Kidney capillary endothelial cell (primary cell): Measurements from ENCODE around the gene SIRT4.
"Not testable (repeated sequence)": the region's sequence is repeated elsewhere in the genome, so short reads cannot be mapped to it uniquely, and the experiment has no call there.

ENCODE experiments used
- DNase-seq: peaks from one replicate; pipeline ENCODE4 v3.0.0-alpha.2; 2018; ENCODE audit warnings: low spot score

SIRT4 gene, protein sequence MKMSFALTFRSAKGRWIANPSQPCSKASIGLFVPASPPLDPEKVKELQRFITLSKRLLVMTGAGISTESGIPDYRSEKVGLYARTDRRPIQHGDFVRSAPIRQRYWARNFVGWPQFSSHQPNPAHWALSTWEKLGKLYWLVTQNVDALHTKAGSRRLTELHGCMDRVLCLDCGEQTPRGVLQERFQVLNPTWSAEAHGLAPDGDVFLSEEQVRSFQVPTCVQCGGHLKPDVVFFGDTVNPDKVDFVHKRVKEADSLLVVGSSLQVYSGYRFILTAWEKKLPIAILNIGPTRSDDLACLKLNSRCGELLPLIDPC

DNA sequence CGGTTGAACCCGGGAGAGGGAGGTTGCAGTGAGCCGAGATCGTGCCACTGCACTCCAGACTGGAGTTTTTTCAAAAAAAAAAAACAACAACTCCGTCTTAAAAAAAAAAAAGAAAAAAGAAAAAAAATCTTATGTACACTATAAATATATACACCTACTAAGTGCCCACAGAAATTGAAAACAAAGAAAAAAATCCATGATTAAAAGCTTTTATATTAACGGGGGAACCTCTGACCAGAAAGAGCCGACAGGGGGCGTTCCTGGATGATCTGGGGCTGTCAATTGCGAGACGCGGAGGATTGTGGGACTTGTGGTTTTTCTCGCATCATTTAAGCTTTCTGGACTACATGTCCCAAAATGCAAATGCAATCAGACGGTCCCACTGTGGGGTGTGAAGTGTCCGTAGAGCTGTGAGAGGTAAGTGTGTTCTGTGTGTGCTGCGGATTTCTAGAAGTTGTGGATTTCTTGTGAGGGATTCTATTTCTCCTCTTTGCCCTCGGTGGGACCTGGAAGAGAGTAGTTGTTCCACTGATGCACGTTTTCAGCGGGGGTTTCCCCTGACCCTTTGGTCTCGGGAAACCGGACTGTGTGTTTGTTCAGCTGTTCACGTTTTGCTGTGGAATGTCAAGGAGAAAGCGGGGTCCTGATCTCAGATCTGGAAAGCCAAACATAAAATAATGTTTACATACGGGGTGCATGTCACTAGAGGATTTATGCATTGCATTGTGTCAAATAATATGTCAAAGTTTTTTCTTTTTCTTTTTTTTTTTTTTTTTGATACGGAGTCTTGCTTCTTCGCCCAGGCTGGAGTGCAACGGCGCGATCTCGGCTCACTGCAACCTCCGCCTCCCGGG is at the start of gene SIRT4:
Gene SIRT4 (plus strand): TSS at position 360 of the 854 bp plus-strand sequence. CDS start 1,241 bp downstream, outside the sequence.
- peak; percentile 92 for DNase-seq

DNA sequence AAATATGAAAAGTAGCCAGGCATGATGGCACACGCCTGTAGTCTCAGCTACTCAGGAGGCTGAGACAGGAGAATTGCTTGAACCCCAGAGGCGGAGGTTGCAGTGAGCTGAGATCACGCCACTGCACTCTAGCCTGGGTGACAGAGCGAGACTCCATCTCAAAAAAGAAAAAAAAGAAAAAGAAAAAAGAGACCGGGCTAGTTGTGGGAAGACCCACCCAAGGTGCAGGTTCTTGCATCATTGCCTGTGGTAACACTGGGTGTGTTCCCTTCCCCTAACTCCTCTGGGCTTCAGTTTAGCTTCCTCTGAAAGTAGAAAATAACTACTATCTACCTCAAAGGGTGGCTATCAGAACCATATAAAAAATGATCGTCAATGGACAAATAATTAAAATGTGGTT is 48.8 kb upstream of the SIRT4 start:
- DNase-seq: not testable (repeated sequence)

DNA sequence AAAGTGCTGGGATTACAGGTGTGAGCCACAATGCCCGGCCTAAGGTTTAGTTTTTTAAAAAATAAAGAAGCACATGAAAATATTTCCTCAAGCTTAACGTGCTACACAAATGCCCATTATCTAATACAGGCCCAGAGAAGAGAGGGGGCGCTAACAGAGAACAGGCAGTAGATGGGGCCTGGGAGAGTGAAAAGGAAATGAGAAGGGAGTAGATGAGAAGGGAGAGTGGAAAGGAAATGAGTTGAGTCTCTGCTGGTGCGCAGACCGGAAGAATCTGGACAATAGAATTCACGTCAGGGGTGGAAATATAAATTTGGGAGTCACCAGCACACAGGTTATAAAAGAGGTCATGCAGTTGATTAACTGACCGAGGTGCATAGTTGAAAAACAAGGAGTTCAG is 47.3 kb upstream of the SIRT4 start:
- no peak for DNase-seq

DNA sequence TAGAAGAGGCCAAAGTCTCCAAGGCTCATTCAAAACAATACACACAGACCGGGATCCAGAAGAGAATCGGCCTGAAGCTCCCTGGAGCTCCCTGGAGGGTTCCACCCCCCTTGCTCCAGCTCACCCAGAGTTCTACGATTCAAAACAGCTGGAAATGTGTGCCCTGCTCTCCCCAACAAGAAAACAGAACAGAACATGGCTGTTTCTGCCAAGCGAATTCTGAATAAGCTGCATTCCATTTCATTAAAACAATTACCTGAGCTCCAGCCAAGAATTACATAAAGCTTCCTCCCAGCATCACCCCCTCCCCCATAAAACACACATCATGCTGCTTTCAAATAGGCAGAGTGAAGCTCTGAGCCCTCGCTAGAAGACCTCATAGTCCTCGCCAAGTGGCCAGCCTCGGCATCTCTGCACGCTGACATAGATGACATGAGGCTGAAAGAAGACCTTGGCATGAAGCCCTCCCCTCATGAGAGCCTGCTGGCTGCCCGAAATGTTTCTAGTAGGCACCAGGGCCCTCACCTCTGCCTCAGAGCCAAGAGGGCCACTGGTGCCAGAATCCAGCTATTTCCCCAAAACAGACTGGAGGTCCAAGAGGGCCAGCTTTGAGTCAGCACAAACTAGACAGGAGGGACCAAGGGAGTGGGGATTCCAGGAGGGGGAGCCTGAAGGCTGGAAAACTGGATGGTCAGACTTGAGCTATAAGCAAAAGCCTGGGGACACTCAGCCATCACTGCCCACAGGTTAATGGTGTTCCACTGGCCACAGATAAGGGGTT is 44.9 kb upstream of the SIRT4 start:
- peak; percentile 91 for DNase-seq

DNA sequence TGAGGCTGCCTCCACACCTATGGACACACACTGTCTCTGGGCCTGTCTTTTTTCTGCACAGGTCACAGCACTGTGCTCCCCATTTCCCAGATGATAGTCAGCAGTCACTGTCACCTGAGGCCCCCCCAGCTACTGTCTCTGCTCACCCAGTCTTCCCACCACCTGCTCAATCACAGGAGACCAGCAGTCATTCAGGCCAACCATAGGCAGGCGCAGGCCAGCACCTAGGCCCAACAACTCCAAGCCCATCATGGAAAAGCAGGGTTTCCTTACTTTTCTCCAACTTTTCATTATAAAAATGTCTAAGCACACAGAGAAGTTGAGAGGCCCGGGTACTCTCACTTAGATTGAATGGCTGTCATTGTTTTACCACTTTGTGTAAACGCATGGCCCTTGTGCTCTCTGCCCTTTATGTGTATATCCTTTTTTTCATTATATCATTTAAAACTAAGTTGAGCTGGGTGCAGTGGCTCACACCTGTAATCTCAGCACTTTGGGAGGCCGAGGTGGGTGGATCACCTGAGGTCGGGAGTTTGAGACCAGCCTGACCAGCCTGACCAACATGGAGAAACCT is 43.7 kb upstream of the SIRT4 start:
- no peak for DNase-seq

DNA sequence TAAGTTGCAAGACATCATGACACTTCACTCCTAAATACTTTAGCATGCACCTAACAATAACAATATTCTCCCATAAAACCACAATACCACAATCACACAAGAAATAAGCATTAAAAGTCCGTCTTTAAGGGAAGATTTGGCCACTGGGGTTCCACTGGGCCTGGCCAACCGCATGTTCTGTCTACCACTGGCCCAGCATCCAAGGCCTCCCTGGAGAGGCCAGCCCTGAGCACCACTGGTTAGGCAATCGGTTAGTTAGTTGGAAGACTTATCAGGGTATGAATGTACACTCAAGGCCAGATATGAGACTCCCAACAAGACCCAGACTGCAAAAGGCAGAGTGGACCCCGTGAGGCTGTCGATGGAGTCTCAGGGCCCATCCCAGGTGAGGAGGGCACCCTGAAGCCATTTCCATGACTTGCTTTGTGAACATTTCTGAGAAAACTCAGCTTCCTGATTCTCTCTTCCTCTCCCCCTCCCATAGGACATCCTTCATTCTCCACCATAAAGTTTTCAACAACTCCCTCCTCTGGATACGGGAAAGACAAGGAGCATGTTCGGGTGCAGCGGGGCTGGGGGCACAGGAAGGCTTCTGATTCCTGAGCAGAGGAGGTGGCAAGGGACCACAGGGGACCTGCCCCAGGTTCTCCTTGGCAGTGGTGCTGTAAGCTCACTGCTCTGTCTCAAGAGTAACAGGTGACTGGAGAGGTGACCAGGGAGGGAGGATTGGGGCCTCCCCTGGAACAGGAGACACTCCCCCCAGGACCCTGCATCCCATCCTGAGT is 42.5 kb upstream of the SIRT4 start:
- DNase-seq: no peak

DNA sequence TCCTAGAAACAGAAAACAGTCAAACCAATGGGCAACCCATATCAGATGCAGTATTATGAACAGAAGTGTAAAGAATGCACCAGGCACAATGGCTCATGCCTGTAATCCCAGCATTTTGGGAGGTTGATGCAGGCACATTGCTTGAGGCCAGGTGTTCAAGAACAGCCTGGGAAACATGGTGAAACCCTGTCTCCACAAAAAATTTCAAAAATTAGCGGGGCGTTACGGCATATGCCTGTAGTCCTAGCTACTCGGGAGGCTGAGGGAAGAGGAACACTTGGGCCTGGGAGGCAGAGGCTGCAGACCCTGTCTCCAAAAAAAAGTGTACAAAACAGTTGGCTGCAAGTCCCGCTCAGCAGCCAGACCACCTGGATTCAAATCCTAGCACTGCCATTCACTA is 41.5 kb upstream of the SIRT4 start:
- no peak for DNase-seq

DNA sequence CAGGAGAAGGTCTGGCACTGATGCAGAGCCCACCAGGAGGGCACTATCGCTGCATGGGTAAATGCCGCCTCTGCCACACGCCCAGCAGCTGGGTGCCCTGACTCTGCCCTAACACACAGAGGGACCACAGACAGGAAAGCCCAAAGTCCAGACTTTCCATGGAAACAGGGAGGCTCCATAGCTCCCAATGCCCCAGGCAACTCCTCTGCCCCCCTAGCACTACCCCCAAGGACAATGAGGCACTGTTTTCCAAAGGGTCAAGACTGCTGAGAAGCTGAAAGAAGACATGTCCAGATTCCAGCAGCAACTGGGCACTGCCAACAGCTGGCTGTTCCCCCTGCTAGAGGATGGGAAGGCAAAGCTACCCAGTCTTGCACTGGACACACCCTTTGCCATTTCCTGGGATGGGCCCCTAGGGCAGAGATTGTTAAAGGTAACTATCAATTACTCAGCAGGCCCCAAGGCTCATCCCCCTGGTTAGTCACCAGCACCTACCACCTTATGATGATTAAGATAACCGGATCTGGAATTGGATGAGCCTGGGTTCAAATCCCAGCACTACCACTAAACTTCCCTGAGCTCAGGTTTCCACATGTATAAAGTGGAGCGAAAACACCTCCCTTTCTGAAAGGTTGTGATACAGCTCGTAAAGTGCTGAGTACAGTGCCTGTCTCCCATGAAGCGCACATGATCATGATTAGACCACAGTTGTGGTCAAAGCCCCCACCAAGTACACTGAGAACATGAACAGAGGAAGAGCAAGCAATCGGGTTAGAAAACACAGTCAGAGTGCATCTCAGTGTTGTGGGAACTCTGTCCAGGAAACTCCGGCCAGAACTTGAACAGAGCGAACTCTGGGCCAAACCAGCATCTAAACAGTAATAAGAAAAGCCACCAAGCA is 39.9 kb upstream of the SIRT4 start:
- DNase-seq: no peak

DNA sequence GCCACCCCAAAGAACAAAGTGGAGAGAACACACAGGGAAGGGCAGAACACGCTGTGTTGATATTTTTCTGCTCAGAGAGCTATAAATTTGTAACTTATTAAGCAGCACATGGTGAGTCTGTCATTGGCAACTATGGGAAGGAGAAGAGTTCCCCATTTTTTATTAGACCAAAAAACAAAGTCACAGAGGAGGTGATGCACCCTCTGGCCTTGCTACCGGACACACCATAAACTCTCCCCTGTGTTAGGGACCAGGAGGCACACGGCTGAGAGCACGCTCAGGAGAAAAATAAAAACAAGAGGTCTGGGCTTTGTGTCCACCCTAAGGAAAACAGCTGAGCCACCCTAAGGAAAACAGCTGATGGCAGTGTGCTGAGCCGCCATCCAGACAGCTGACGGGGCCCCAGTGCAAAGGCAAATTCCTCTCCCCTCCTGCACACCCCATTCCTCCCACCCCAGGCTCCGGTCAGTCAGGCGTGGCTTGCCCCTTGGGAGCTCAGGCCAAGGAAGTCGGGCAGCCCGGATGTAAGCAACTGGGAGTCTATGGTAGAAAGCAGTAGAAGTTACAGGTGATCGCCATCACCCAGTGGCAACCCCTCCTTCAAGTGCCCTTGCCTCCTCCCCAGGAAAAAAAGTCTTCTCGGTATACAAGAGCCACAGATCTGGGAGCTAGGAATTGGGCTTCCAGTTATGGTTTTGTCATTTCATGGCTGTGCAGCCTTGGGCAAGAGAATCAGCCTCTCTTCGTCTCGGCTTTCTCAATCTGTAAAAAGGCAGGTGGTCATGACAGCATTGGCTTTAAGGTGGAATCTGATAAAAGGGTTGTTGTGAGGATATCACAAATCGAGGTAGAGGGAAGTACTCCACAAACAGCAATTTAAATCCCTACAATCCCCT is 39.0 kb upstream of the SIRT4 start:
- DNase-seq: no peak

DNA sequence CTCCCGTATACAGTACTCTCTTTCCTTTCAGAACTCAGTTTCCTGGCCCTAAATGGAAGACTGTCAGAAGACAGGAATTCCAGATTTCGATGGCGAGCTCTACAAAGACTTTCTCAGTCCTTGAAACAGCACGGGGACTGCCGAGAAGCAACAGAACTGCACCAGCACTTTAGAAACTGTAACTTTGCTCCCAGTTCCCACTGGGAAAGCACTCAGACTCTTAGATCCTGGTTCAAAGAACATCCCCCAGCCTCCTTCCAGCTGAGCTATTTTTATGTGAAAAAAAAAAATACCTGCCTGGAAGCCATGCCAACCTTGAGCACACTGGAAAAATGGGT is 38.4 kb upstream of the SIRT4 start:
- DNase-seq: no peak

DNA sequence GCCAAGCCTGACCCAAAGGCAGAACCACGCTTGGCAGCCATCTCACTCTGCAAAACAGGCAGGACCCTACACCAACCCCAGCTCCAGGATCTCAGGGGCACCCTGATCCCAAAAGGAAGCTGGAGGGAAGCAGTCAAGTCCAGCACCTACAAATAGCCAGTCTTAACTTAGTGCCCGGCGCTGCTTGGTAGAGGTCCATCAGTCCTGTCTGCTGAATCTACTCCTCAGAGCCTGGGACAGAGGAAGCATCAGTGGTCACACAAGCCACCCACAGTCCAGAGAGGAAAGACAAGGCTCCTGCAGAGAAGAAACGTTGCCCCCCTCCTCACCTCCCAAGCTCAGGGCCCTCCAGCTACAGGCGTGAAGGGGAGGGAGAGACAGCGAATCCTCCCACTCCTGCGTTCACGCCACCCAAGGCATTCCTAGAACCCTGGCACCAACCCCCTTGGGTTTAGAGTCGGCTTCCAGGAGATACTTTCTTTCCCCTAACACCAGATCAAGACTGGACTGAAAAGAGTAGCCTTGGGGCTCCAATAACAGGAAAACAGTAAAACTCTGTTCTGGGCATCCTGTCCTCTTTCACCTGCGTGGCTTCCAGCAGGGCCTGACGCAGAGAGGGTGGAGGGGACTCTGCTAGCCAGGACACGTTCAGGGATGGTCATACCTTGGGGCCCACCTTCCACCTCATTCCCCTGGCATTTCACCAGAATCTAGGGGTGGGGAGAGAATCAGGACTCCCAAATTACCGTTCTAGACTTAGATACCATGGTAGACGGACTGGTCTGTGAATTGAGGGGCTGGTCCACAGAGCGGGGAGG is 37.8 kb upstream of the SIRT4 start:
- DNase-seq: no peak

DNA sequence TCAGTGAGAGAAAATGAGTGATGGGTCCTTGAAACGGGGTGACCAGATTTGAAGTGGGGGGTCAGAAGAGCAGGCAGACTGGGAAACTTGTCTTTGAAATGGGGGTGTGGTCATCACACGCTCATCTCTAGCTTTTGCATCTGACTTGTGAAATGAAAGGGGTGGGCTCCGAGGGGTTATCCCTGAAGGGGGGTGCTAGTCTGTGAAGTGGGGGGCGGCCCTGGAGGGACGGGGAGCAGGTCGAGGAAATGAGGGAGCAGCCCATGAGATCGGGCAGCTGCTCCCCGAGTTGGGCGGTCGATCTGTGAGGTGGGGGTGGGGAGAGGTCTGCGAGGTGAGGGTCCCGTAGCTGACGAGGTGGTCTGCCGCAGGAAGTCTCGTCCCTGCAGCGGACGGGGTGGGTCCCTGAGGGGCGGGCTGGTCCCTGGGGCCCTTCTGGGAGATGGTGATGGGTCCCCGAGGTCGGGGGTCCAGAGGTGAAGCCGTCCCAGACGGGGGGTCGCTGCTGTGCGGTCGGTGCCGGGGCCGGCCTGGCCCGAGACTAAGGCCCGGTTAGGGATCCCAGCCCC is 37.1 kb upstream of the SIRT4 start:
- no peak for DNase-seq

DNA sequence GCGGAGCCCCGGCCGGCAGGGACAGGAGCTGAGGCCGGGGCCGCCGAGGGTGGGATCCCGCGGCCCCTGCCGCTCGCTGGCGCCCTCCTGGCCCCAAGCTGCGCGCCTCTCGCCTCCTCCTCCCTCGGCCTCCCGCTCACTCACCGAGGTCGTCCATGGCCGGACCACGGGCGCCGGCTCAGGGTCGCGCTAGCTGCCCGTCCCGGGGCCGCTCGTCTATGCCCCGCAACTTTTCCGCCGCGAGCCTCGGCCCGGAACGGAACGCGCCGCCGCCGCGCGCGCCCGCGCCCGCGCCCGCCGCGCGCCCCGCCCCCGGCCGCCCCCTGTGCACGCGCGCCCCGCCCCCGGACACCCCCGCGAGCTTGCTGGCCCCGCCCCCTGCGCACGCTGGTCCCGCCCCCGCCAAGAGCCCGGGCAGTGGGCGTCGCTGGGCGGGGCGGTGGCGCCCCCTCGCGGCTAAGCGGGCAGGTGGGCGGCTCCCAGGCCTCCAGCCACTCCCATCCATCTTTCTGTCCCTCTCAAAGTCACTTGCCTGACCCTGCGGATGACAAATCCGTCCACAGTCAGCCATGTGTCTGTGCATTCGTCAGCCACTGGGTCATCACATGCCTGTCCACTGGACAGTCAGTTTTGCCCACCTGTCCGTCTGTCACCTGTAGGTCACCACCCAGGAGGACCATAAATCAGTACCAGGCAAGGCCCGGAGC is 36.5 kb upstream of the SIRT4 start, which contains the start of gene PXN:
Gene PXN (minus strand): TSS at position 258 of the 707 bp plus-strand sequence. CDS start 101 bp downstream, at position 157.
- DNase-seq: no peak

DNA sequence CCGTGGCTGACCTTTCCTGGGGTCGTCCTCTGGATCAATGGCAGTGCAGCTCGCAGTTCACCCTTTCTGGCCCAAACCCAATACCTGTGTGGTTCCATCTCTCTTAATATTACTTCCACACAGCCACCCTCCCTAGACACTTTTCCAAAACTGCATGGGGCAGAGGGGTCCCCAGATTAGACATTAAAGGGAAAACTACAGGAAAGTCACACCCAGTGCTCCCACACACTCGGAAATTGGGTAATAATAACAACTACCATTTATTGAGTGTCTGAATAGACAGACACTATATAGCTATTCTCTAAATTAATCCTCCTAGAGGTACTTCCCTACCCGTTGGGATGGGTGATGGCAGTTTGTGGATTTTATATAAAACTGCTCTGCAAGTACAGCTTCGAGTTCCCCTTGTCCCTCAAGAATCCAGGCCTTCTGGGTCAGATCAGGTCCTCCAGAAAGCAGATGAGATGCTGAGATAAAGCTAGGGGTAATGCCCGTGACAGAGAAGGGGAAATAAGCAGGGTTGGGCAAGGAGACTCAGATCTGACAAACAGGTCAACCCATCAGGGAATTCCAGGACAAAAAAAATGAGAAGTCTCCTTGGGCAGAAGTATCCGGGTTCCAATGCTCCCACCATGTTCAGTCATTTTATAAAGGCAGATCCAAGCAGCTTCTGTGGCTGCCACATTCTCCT is 35.8 kb upstream of the SIRT4 start:
- DNase-seq: no peak

DNA sequence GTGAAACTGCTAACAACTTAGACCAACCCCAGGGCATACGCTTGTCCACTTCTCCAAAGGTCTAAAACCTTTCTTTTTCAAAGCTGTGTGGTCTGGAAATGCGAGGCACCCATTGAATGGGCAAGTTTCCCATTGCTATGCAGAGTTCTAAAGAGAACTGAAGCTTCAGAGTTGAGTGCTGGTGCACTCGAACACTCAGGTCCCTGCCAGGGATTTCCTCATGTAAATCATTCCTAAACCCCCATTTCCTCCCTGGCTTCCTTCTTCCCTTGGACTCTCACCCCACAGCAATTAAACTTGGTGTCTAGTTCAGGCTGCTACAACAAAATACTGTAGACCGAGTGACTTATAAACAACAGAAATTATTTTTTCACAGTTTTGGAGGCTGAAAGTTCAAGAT is 34.4 kb upstream of the SIRT4 start:
- DNase-seq: no peak

DNA sequence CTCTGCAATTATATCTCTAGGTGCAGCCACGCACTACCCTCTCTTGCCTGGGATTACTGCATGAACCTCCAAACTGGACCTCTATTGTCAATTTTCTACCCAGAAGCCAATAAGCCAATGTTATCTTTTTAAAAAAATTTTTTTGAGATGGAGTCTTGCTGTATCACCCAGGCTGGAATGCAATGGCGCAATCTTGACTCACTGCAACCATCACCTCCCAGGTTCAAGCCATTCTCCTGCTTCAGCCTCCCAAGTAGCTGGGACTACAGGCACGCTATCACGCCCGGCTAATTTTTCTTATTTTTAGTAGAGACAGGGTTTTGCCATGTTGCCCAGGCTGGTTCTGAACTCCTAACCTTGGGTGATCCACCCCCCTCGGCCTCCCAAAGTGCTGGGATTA is 25.4 kb upstream of the SIRT4 start:
- DNase-seq: no peak
